ENCODE data around the gene KLHL29. TPM values are rescaled to one million over a fixed set of nuclear protein-coding genes. Genes with fewer than 3 reads are reported as not detected.

KLHL29 gene
- total RNA-seq, 1 experiment from 2014 or later = 12.2 TPM

DNA sequence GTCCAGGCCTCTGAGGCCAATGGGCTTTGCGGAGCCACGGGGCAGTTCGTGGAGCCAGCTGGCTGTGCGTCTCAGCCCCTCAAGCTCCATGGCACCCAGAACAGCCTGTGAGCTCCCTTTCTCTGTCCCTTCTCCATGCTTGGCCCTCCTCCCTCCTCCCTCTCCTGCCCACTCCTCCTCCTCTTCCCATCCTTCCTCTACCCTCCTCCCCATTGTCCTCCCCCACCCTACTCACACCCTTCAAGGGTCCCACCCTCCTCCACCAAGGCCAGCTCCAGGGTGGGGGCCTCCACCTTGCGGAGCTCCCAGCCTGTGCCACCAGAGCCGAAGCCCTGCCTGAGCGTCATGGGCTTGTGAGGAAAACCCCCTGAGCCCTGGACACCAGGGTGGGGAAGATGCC lies 273.0 kb downstream of the KLHL29 start:
- Histone ChIP-seq H3K36me3 (ENCODE audit: insufficient read depth, low read length, poor library complexity, severe bottlenecking) (no peaks in the 10 kb centered on the region), H3K27ac (ENCODE audit: low read depth, low read length, poor library complexity, severe bottlenecking) (no peak overlapping the region), H3K27me3 (replicated peaks; ENCODE audit: insufficient read depth, low read depth, low read length, poor library complexity) (no peaks in the 10 kb centered on the region), H3K4me3 (ENCODE audit: low read depth, low read length, poor library complexity, severe bottlenecking) (no peak overlapping the region), H3K4me1 (ENCODE audit: insufficient read depth, low read length, poor library complexity, severe bottlenecking) (peaks cover 5% of the 10 kb centered on the region), H3K9me3 (ENCODE audit: low read depth, low read length, poor library complexity, severe bottlenecking) (no peaks in the 10 kb centered on the region)
- POLR2A ChIA-PET (ENCODE audit: low non-redundant PET) = no interaction called here
- no peak for DNase-seq (ENCODE audit: low spot score)
- CTCF ChIA-PET = no interaction called here
- BruUV-seq (replicated peaks) = no TSS peak
- intact Hi-C loops (cut with micrococcal nuclease; ENCODE audit: unreplicated experiment) = no loop called here
- no peak for TF ChIP-seq CTCF (conservative IDR thresholded peaks at IDR 0.05; ENCODE audit: low read depth, low read length)
- no peak for TF ChIP-seq EZH2 (IDR thresholded peaks at IDR 0.05; ENCODE audit: borderline replicate concordance, low read depth, low read length, poor library complexity, severe bottlenecking)

DNA sequence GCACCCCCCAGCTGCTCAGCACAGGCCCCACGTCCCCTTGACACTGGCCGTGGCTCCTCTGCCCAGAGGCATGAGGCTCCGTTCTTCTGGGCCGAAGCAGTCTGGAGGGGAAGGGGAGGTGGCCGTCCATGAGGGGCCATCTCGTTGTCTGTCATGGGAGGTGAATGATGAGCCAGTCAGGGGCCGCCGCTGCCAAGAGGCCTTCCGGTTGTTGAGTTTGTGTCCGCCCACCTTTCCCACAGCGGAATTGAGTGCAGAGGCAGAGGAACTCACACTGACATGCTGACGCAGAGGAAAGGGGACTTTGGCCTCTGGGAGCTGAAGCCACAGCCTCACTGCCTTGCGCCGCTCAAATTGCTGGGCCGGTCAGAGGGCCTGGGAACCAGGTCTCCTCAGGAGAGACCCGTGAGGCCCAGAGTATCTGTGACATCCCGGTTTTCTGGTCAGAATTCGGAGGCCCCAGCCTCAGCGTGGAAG lies 273.5 kb downstream of the KLHL29 start:
- no peak overlapping the region for H3K4me3 ChIP-seq (ENCODE audit: low read depth, low read length, poor library complexity, severe bottlenecking)
- DNase-seq (ENCODE audit: low spot score) = no peak
- no peaks in the 10 kb centered on the region for H3K36me3 ChIP-seq (ENCODE audit: insufficient read depth, low read length, poor library complexity, severe bottlenecking)
- no peak overlapping the region for H3K27ac ChIP-seq (ENCODE audit: low read depth, low read length, poor library complexity, severe bottlenecking)
- no TSS peak for BruUV-seq (replicated peaks)
- ChIA-PET CTCF (no interaction called here), POLR2A (ENCODE audit: low non-redundant PET) (no interaction called here)
- TF ChIP-seq CTCF (conservative IDR thresholded peaks at IDR 0.05; ENCODE audit: low read depth, low read length) (no peak), EZH2 (IDR thresholded peaks at IDR 0.05; ENCODE audit: borderline replicate concordance, low read depth, low read length, poor library complexity, severe bottlenecking) (no peak)
- intact Hi-C loops (cut with micrococcal nuclease; ENCODE audit: unreplicated experiment) = no loop called here
- H3K4me1 ChIP-seq (ENCODE audit: insufficient read depth, low read length, poor library complexity, severe bottlenecking) = peaks cover 10% of the 10 kb centered on the region
- no peaks in the 10 kb centered on the region for H3K27me3 ChIP-seq (replicated peaks; ENCODE audit: insufficient read depth, low read depth, low read length, poor library complexity)
- H3K9me3 ChIP-seq (ENCODE audit: low read depth, low read length, poor library complexity, severe bottlenecking) = no peaks in the 10 kb centered on the region

DNA sequence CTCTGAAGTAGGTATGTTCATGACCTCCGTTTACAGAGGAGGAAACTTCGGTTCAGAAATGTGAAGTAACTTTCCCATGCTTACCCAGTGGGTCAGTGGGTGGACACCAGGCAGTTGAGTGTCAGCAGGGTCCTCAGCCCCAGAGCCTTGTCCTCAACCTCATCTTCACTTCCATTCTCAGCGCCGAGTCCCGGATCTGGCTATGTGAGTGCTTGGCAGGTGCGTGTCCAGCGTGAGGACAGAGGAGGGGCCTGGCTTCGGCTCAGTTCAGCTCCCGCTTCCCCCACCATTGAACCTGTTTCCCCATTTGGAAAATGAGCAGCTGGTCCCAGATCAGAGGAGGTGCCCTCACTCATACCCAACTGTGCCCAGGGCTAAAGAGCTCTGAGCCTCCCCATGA lies 274.3 kb downstream of the KLHL29 start:
- CTCF ChIA-PET = no interaction called here
- intact Hi-C loops (cut with micrococcal nuclease; ENCODE audit: unreplicated experiment) = no loop called here
- H3K27ac ChIP-seq (ENCODE audit: low read depth, low read length, poor library complexity, severe bottlenecking) = no peak overlapping the region

More for the DNA sequence above, 274.3 kb downstream of the KLHL29 start:
- H3K4me1 ChIP-seq (ENCODE audit: insufficient read depth, low read length, poor library complexity, severe bottlenecking) = peaks cover 18% of the 10 kb centered on the region
- no TSS peak for BruUV-seq (replicated peaks)
- H3K9me3 ChIP-seq (ENCODE audit: low read depth, low read length, poor library complexity, severe bottlenecking) = no peaks in the 10 kb centered on the region
- no peak for TF ChIP-seq EZH2 (IDR thresholded peaks at IDR 0.05; ENCODE audit: borderline replicate concordance, low read depth, low read length, poor library complexity, severe bottlenecking)
- TF ChIP-seq CTCF (conservative IDR thresholded peaks at IDR 0.05; ENCODE audit: low read depth, low read length) = no peak
- POLR2A ChIA-PET (ENCODE audit: low non-redundant PET) = no interaction called here
- no peaks in the 10 kb centered on the region for H3K36me3 ChIP-seq (ENCODE audit: insufficient read depth, low read length, poor library complexity, severe bottlenecking)
- no peaks in the 10 kb centered on the region for H3K27me3 ChIP-seq (replicated peaks; ENCODE audit: insufficient read depth, low read depth, low read length, poor library complexity)
- no peak overlapping the region for H3K4me3 ChIP-seq (ENCODE audit: low read depth, low read length, poor library complexity, severe bottlenecking)
- DNase-seq (ENCODE audit: low spot score) = no peak
